ENCODE results near the gene KREMEN1.

Gene KREMEN1

GRCh38 chr22:29048822-29049654 lies 23.8 kb upstream of the KREMEN1 start:
- no peak overlapping the region for H3K9ac ChIP-seq
- no peak overlapping the region for H3K4me3 ChIP-seq (IDR thresholded peaks at IDR 0.05; ENCODE audit: insufficient read depth, low read depth, low read length)
- H3K27ac ChIP-seq = no peak overlapping the region
- H3K36me3 ChIP-seq (ENCODE audit: insufficient read depth) = no peaks in the 10 kb centered on the region
- no peaks in the 10 kb centered on the region for H3K79me2 ChIP-seq (ENCODE audit: insufficient read depth, low read depth)
- H4K20me1 ChIP-seq (ENCODE audit: insufficient read depth) = no peaks in the 10 kb centered on the region
- H3K4me2 ChIP-seq = no peak overlapping the region
- no peak for TF ChIP-seq CTCF (conservative IDR thresholded peaks at IDR 0.05; ENCODE audit: low read depth, low read length)
- H2AFZ ChIP-seq (ENCODE audit: low read depth) = no peak overlapping the region
- no peaks in the 10 kb centered on the region for H3K4me1 ChIP-seq (ENCODE audit: low read depth, poor library complexity, severe bottlenecking)
- no peaks in the 10 kb centered on the region for H3K27me3 ChIP-seq (ENCODE audit: insufficient read depth, low read depth)

GRCh38 chr22:29049655-29050263 lies 23.1 kb upstream of the KREMEN1 start:
- no peak overlapping the region for H2AFZ ChIP-seq (ENCODE audit: low read depth)
- H3K79me2 ChIP-seq (ENCODE audit: insufficient read depth, low read depth) = no peaks in the 10 kb centered on the region
- no peaks in the 10 kb centered on the region for H3K4me1 ChIP-seq (ENCODE audit: low read depth, poor library complexity, severe bottlenecking)
- H3K9ac ChIP-seq = no peak overlapping the region
- no peaks in the 10 kb centered on the region for H4K20me1 ChIP-seq (ENCODE audit: insufficient read depth)
- no peak overlapping the region for H3K27ac ChIP-seq
- H3K27me3 ChIP-seq (ENCODE audit: insufficient read depth, low read depth) = no peaks in the 10 kb centered on the region
- no peak for TF ChIP-seq CTCF (conservative IDR thresholded peaks at IDR 0.05; ENCODE audit: low read depth, low read length)
- no peaks in the 10 kb centered on the region for H3K36me3 ChIP-seq (ENCODE audit: insufficient read depth)
- H3K4me2 ChIP-seq = no peak overlapping the region
- H3K4me3 ChIP-seq (IDR thresholded peaks at IDR 0.05; ENCODE audit: insufficient read depth, low read depth, low read length) = no peak overlapping the region

- no peaks in the 10 kb centered on the region for H4K20me1 ChIP-seq (ENCODE audit: insufficient read depth)
- no peak overlapping the region for H2AFZ ChIP-seq (ENCODE audit: low read depth)
- no peak overlapping the region for H3K4me2 ChIP-seq
- no peak for TF ChIP-seq CTCF (conservative IDR thresholded peaks at IDR 0.05; ENCODE audit: low read depth, low read length)
- no peaks in the 10 kb centered on the region for H3K4me1 ChIP-seq (ENCODE audit: low read depth, poor library complexity, severe bottlenecking)
- H3K79me2 ChIP-seq (ENCODE audit: insufficient read depth, low read depth) = no peaks in the 10 kb centered on the region
- no peak overlapping the region for H3K4me3 ChIP-seq (IDR thresholded peaks at IDR 0.05; ENCODE audit: insufficient read depth, low read depth, low read length)
- no peak overlapping the region for H3K27ac ChIP-seq
- H3K27me3 ChIP-seq (ENCODE audit: insufficient read depth, low read depth) = no peaks in the 10 kb centered on the region
- H3K36me3 ChIP-seq (ENCODE audit: insufficient read depth) = no peaks in the 10 kb centered on the region
- H3K9ac ChIP-seq = no peak overlapping the region
Measured at GRCh38 chr22:29050457-29050856, 22.4 kb upstream of the KREMEN1 start.

GRCh38 chr22:29053048-29053702 lies 19.7 kb upstream of the KREMEN1 start:
- Histone ChIP-seq H3K4me1 (ENCODE audit: low read depth, poor library complexity, severe bottlenecking) (no peaks in the 10 kb centered on the region), H4K20me1 (ENCODE audit: insufficient read depth) (no peaks in the 10 kb centered on the region), H3K36me3 (ENCODE audit: insufficient read depth) (no peaks in the 10 kb centered on the region), H3K27ac (no peak overlapping the region), H3K27me3 (ENCODE audit: insufficient read depth, low read depth) (no peaks in the 10 kb centered on the region), H3K79me2 (ENCODE audit: insufficient read depth, low read depth) (no peaks in the 10 kb centered on the region), H3K9ac (no peak overlapping the region), H2AFZ (ENCODE audit: low read depth) (no peak overlapping the region), H3K4me2 (no peak overlapping the region), H3K4me3 (IDR thresholded peaks at IDR 0.05; ENCODE audit: insufficient read depth, low read depth, low read length) (no peak overlapping the region)
- no peak for TF ChIP-seq CTCF (conservative IDR thresholded peaks at IDR 0.05; ENCODE audit: low read depth, low read length)
